ENCODE measurements around the gene OR4K5.

The OR4K5 gene

DNA sequence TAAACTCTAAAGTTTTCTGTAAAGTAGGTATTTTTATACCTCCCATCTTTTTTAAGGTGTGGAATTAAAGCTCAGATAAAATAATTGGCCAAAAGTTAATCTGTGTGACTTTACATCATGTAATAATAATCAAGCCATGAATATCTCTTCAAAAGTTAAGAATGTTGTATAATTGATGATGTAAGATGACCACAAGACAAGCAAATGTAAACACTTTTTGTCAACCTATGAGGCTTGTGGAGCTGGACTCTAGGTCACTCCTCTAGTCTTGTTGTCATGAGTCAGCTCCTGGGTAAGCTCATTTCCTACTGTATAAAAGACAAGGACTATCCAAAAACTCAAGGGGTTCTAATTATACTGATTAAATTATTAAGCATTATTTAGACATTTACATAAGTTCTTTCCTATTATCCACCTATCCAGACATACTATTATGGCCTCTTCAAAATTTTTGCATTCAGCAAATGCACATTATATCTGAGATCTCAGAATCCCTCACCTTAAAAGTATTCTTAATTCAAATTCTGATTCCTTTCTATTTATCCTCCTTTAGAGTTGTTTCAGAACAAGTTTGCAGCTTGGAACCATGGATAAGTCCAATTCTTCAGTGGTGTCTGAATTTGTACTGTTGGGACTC, at the start of gene OR4K5:
OR4K5 (plus strand) TSS at position 587 of the 637 bp plus-strand sequence; CDS start at position 587, 0 bp downstream.
- Mint-ChIP-seq H3K27me3 (no peaks in the 10 kb centered on the region), H3K4me1 (ENCODE audit: low read depth) (no peaks in the 10 kb centered on the region), H3K9me3 (no peaks in the 10 kb centered on the region), H3K36me3 (ENCODE audit: low read depth) (no peaks in the 10 kb centered on the region), H3K27ac (no peak within 1 kb of the TSS), H3K4me3 (no peak within 1 kb of the TSS)
- intact Hi-C loops (cut with micrococcal nuclease) = no loop called here

GRCh38 chr14:19873178-19873577, 47.2 kb upstream of the OR4K5 start:
- H3K9me3 Mint-ChIP-seq = no peaks in the 10 kb centered on the region
- no peaks in the 10 kb centered on the region for H3K36me3 Mint-ChIP-seq (ENCODE audit: low read depth)
- intact Hi-C loops (cut with micrococcal nuclease) = no loop called here
- H3K27me3 Mint-ChIP-seq = no peaks in the 10 kb centered on the region
- no peak overlapping the region for H3K27ac Mint-ChIP-seq
- no peaks in the 10 kb centered on the region for H3K4me1 Mint-ChIP-seq (ENCODE audit: low read depth)
- H3K4me3 Mint-ChIP-seq = no peak overlapping the region

GRCh38 chr14:19874842-19875241, 45.6 kb upstream of the OR4K5 start, which contains the start of gene OR4K2:
TSS of gene OR4K2 (plus strand) at chr14:19875142. CDS start at chr14:19876268, 1,126 bp downstream.
- no peaks in the 10 kb centered on the region for H3K27me3 Mint-ChIP-seq
- no peak within 1 kb of the TSS for H3K4me3 Mint-ChIP-seq
- intact Hi-C loops (cut with micrococcal nuclease) = no loop called here
- no peaks in the 10 kb centered on the region for H3K36me3 Mint-ChIP-seq (ENCODE audit: low read depth)
- no peaks in the 10 kb centered on the region for H3K9me3 Mint-ChIP-seq
- no peaks in the 10 kb centered on the region for H3K4me1 Mint-ChIP-seq (ENCODE audit: low read depth)
- H3K27ac Mint-ChIP-seq = no peak within 1 kb of the TSS

- intact Hi-C loops (cut with micrococcal nuclease) = no loop called here
- Mint-ChIP-seq H3K27me3 (no peaks in the 10 kb centered on the region), H3K4me3 (no peak overlapping the region), H3K4me1 (ENCODE audit: low read depth) (no peaks in the 10 kb centered on the region), H3K36me3 (ENCODE audit: low read depth) (no peaks in the 10 kb centered on the region), H3K27ac (no peak overlapping the region), H3K9me3 (no peaks in the 10 kb centered on the region)
Observed at GRCh38 chr14:19878029-19878642, 42.3 kb upstream of the OR4K5 start.

GRCh38 chr14:19895282-19895681, 25.1 kb upstream of the OR4K5 start:
- no peaks in the 10 kb centered on the region for H3K36me3 Mint-ChIP-seq (ENCODE audit: low read depth)
- H3K4me1 Mint-ChIP-seq (ENCODE audit: low read depth) = no peaks in the 10 kb centered on the region
- H3K9me3 Mint-ChIP-seq = peaks cover 16% of the 10 kb centered on the region

GRCh38 chr14:19900999-19901398, 19.4 kb upstream of the OR4K5 start:
- no peaks in the 10 kb centered on the region for H3K36me3 Mint-ChIP-seq (ENCODE audit: low read depth)
- intact Hi-C loops (cut with micrococcal nuclease) = no loop called here
- H3K27ac Mint-ChIP-seq = no peak overlapping the region
- peaks cover 22% of the 10 kb centered on the region for H3K9me3 Mint-ChIP-seq
- no peaks in the 10 kb centered on the region for H3K27me3 Mint-ChIP-seq
- H3K4me3 Mint-ChIP-seq = no peak overlapping the region
- no peaks in the 10 kb centered on the region for H3K4me1 Mint-ChIP-seq (ENCODE audit: low read depth)

More at GRCh38 chr14:19895282-19895681, 25.1 kb upstream of the OR4K5 start:
- Mint-ChIP-seq H3K4me3 (no peak overlapping the region), H3K27ac (no peak overlapping the region), H3K27me3 (no peaks in the 10 kb centered on the region)
- intact Hi-C loops (cut with micrococcal nuclease) = no loop called here

DNA sequence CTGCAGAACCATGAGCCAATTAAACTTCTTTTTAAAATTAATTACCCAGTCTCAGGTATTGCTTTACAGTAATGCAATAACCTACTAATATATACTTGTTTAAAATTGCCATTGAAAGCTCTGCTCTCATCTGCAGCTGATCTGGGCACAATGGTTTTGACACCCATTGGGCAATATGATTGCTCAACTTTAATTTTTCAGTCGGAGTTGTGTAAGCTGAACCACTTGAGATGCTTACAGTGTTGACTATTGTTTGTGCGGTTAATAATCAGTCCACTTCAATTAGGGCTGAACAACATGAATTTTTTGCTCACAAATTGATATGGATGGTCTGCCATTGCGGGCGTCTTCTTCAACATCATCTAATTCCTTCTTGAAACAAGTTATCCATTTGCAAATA, 18.0 kb upstream of the OR4K5 start:
- H3K4me3 Mint-ChIP-seq = no peak overlapping the region
- peaks cover 12% of the 10 kb centered on the region for H3K9me3 Mint-ChIP-seq
- no peaks in the 10 kb centered on the region for H3K27me3 Mint-ChIP-seq
- intact Hi-C loops (cut with micrococcal nuclease) = no loop called here
- H3K4me1 Mint-ChIP-seq (ENCODE audit: low read depth) = no peaks in the 10 kb centered on the region
- H3K27ac Mint-ChIP-seq = no peak overlapping the region
- no peaks in the 10 kb centered on the region for H3K36me3 Mint-ChIP-seq (ENCODE audit: low read depth)

GRCh38 chr14:19906665-19907064, 13.7 kb upstream of the OR4K5 start:
- Mint-ChIP-seq H3K4me1 (ENCODE audit: low read depth) (no peaks in the 10 kb centered on the region), H3K4me3 (no peak overlapping the region), H3K36me3 (ENCODE audit: low read depth) (no peaks in the 10 kb centered on the region), H3K9me3 (no peaks in the 10 kb centered on the region), H3K27ac (no peak overlapping the region), H3K27me3 (no peaks in the 10 kb centered on the region)
- intact Hi-C loops (cut with micrococcal nuclease) = no loop called here

- no peaks in the 10 kb centered on the region for H3K27me3 Mint-ChIP-seq
- no peaks in the 10 kb centered on the region for H3K9me3 Mint-ChIP-seq
- no peak overlapping the region for H3K27ac Mint-ChIP-seq
- no peak overlapping the region for H3K4me3 Mint-ChIP-seq
- H3K4me1 Mint-ChIP-seq (ENCODE audit: low read depth) = no peaks in the 10 kb centered on the region
- H3K36me3 Mint-ChIP-seq (ENCODE audit: low read depth) = no peaks in the 10 kb centered on the region
- intact Hi-C loops (cut with micrococcal nuclease) = no loop called here
Observed at GRCh38 chr14:19911114-19911513, 9.3 kb upstream of the OR4K5 start.

DNA sequence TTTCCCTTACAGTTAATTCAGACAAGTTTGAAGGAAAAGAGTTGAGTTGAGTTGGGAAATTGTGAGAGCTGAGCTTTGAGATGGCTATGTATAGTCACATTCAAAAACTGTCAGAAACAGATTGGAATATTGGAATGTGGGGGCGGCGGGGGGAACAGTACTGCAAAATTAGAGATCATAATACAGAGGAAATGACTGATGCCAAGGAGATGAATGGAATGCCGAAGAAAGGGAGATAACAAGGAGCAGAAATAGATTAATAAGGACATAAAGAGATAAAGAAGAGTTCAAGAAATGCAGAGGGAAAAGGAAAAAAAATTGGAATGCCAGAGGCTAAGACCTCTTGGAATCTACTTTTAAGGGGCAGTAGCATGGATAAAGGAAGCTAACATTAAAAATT, 3.2 kb upstream of the OR4K5 start:
- Mint-ChIP-seq H3K4me3 (no peak overlapping the region), H3K36me3 (ENCODE audit: low read depth) (no peaks in the 10 kb centered on the region), H3K27ac (no peak overlapping the region), H3K9me3 (no peaks in the 10 kb centered on the region), H3K27me3 (no peaks in the 10 kb centered on the region), H3K4me1 (ENCODE audit: low read depth) (no peaks in the 10 kb centered on the region)
- intact Hi-C loops (cut with micrococcal nuclease) = no loop called here

- Mint-ChIP-seq H3K4me1 (ENCODE audit: low read depth) (no peaks in the 10 kb centered on the region), H3K27ac (no peak overlapping the region), H3K36me3 (ENCODE audit: low read depth) (no peaks in the 10 kb centered on the region), H3K9me3 (no peaks in the 10 kb centered on the region), H3K27me3 (no peaks in the 10 kb centered on the region), H3K4me3 (no peak overlapping the region)
- intact Hi-C loops (cut with micrococcal nuclease) = no loop called here
Observed at GRCh38 chr14:19917955-19918518, 2.4 kb upstream of the OR4K5 start.

DNA sequence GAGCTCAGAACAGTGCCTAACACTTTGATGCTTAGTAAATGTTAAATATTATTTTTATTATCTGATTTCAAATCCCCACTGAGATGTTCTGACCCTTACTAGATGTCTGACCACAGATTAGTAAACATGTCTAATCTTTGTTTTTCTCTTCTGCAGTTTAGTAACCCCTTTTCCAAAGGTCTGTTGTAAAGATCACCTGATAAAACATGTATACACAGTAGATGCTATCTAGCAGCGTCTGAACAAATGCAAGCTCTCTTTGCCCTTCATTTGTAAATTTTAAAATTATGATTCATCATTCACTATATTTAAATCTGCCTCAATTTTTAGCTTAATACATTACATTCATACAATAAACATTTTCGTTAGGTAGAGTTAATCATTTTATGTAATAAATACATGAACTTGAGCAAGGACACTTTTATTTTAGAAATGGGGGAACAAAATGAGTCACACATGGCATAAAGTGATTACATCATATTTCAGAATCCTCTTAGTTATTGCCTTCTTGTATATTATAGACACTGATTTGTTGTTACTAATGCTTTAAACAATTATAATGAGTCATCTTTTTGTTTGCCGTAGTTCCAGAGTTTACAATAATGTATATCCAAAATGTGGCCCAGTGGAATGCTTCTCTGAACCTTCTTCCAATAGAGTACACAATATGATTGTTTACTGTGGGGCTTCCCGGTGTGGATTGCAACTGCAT, 1.7 kb upstream of the OR4K5 start:
- no peaks in the 10 kb centered on the region for H3K36me3 Mint-ChIP-seq (ENCODE audit: low read depth)
- no peaks in the 10 kb centered on the region for H3K4me1 Mint-ChIP-seq (ENCODE audit: low read depth)
- no peaks in the 10 kb centered on the region for H3K9me3 Mint-ChIP-seq
- no peak overlapping the region for H3K27ac Mint-ChIP-seq
- no peak overlapping the region for H3K4me3 Mint-ChIP-seq
- H3K27me3 Mint-ChIP-seq = no peaks in the 10 kb centered on the region
- intact Hi-C loops (cut with micrococcal nuclease) = no loop called here

DNA sequence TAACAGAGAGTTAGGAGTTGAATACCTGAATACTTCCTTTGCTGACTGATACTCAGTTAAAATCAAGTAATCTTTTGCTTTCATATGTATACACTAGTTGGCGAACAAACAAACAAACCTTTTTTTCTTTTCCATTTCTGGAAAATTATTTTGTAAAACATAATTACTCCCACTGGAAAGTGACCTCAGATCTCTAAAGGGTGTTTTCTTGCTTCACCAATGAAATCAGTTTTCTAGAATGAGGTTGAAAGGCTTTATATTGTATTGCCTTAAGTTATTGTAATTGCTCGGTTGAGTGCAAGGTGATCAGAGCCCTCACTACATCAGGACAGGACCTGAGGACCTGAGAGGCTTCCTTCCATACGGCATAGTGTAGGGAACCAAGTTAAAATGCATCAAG, 10.2 kb downstream of the OR4K5 start, which contains the start of gene OR4K1:
OR4K1 (plus strand) TSS at position 301 of the 400 bp plus-strand sequence. CDS start 4,750 bp downstream, outside the sequence.
- Mint-ChIP-seq H3K4me3 (no peak within 1 kb of the TSS), H3K36me3 (ENCODE audit: low read depth) (no peaks in the 10 kb centered on the region)

DNA sequence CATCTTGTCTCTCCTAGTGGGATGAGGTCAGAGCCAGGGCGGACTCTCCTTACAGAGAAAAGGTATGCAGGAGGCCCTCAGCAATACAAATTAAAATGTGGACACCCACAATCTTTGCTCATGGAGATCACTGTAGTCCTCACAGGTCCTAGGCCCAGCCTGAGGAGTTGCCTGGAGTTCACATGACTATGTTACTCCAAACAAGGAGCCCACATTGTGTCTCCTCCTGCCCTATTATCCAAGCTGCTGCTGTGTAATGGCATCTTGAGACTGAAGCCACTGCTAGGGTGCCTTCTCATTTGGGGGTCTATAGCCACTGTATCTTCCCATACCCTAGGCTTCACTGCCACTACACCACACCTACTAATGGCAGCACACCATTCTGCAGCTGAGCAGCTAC, 21.3 kb downstream of the OR4K5 start:
- H3K4me1 Mint-ChIP-seq (ENCODE audit: low read depth) = no peaks in the 10 kb centered on the region
- H3K27ac Mint-ChIP-seq = no peak overlapping the region
- H3K9me3 Mint-ChIP-seq = peaks cover 3% of the 10 kb centered on the region
- H3K4me3 Mint-ChIP-seq = no peak overlapping the region
- no peaks in the 10 kb centered on the region for H3K36me3 Mint-ChIP-seq (ENCODE audit: low read depth)
- intact Hi-C loops (cut with micrococcal nuclease) = no loop called here
- H3K27me3 Mint-ChIP-seq = no peaks in the 10 kb centered on the region

More for the DNA sequence above, 10.2 kb downstream of the OR4K5 start, which contains the start of gene OR4K1:
- Mint-ChIP-seq H3K9me3 (no peaks in the 10 kb centered on the region), H3K27me3 (no peaks in the 10 kb centered on the region), H3K27ac (no peak within 1 kb of the TSS), H3K4me1 (ENCODE audit: low read depth) (no peaks in the 10 kb centered on the region)
- intact Hi-C loops (cut with micrococcal nuclease) = no loop called here
